Activated CD4-positive, alpha-beta T cell treated with anti-CD3 and anti-CD28 coated beads, Interleukin-2, amount 50 U/mL, for 16 hours (primary cell): Measurements from ENCODE around the gene FARSA.
"Not testable (repeated sequence)": the region's sequence is repeated elsewhere in the genome, so short reads cannot be mapped to it uniquely, and the experiment has no call there.

Experiments
- DNase-seq: peaks from one replicate; pipeline ENCODE4 v3.0.0-alpha.2; 2020

FARSA gene

GRCh38 chr19:12933287-12934072 lies at the start of gene FARSA:
TSS of gene FARSA (minus strand) at chr19:12933711. CDS start at chr19:12933696, 15 bp downstream.
- DNase-seq: peak; percentile 94

- no peak for DNase-seq
Observed at GRCh38 chr19:12983091-12983490, 49.6 kb upstream of the FARSA start.

- DNase-seq: no peak
Observed at GRCh38 chr19:12982648-12983047, 49.1 kb upstream of the FARSA start.

- DNase-seq: no peak
Observed at GRCh38 chr19:12979974-12980373, 46.5 kb upstream of the FARSA start.

- DNase-seq: not testable (repeated sequence)
Observed at GRCh38 chr19:12976109-12976508, 42.6 kb upstream of the FARSA start.

GRCh38 chr19:12975221-12975741 lies 41.8 kb upstream of the FARSA start:
- DNase-seq: no peak

- DNase-seq: no peak
Observed at GRCh38 chr19:12974301-12975220, 41.0 kb upstream of the FARSA start.

- no peak for DNase-seq
Observed at GRCh38 chr19:12973236-12973635, 39.7 kb upstream of the FARSA start.

GRCh38 chr19:12970070-12970820 lies 36.7 kb upstream of the FARSA start:
- no peak for DNase-seq

- no peak for DNase-seq
Observed at GRCh38 chr19:12969292-12969988, 35.9 kb upstream of the FARSA start, which contains the start of gene DAND5. TSS of gene DAND5 (plus strand) at chr19:12969576. CDS start at chr19:12969661, 85 bp downstream.

- no peak for DNase-seq
Observed at GRCh38 chr19:12967907-12968306, 34.4 kb upstream of the FARSA start.

GRCh38 chr19:12965812-12966135 lies 32.3 kb upstream of the FARSA start:
- DNase-seq: no peak

GRCh38 chr19:12965017-12965811 lies 31.7 kb upstream of the FARSA start:
- peak; percentile 90 for DNase-seq

GRCh38 chr19:12959481-12959880 lies 26.0 kb upstream of the FARSA start:
- no peak for DNase-seq

GRCh38 chr19:12957389-12957952 lies 24.0 kb upstream of the FARSA start:
- DNase-seq: not testable (repeated sequence)

GRCh38 chr19:12956446-12957388 lies 23.2 kb upstream of the FARSA start, which contains the start of gene GADD45GIP1:
TSS of gene GADD45GIP1 (minus strand) at chr19:12957223. CDS start at chr19:12957212, 11 bp downstream.
- DNase-seq: peak; percentile 89

- DNase-seq: no peak
Observed at GRCh38 chr19:12955996-12956395, 22.5 kb upstream of the FARSA start.

- DNase-seq: not testable (repeated sequence)
Observed at GRCh38 chr19:12955575-12955974, 22.1 kb upstream of the FARSA start.

GRCh38 chr19:12954612-12954962 lies 21.1 kb upstream of the FARSA start:
- DNase-seq: peak; percentile 38
